HCT116 (cell line): ENCODE results near the gene MYL5.

ENCODE experiments used
- CBX3 ChIP-seq: IDR thresholded peaks from 2 replicates; pipeline ENCODE4 v1.6.1; 2012; ENCODE audit warnings: low read depth
- CTCF ChIP-seq, 3 experiments: fragments of 200-600 bp in 1 of 3; sonication (generic) in 1 of 3; IDR thresholded peaks in 2 of 3; conservative IDR thresholded peaks in 1 of 3; 2 replicates each; pipeline ENCODE4 v1.5.1; 2012 to 2017; ENCODE audit warnings: low read depth in 2 of 3, low read length in 2 of 3, antibody characterized with exemption in 1 of 3, borderline replicate concordance in 1 of 3, control low read depth in 1 of 3, mild to moderate bottlenecking in 1 of 3, mixed read lengths in 1 of 3, mixed run types in 1 of 3, moderate library complexity in 1 of 3; ENCODE audit not compliant: insufficient read depth in 1 of 3
- EZH2 ChIP-seq: fragments of 200-600 bp; sonication (generic); IDR thresholded peaks from 2 replicates; pipeline ENCODE4 v1.6.1; 2017; ENCODE audit warnings: antibody characterized with exemption, mixed run types
- EZH2phosphoT487 ChIP-seq: fragments of 200-600 bp; IDR thresholded peaks from 2 replicates; pipeline ENCODE4 v1.6.1; 2018; ENCODE audit warnings: antibody characterized with exemption, borderline replicate concordance
- JUND ChIP-seq: IDR thresholded peaks from 2 replicates; pipeline ENCODE4 v1.6.1; 2012
- POLR2A ChIP-seq: IDR thresholded peaks from 2 replicates; pipeline ENCODE4 v1.7.0; 2011; ENCODE audit warnings: borderline replicate concordance; ENCODE audit not compliant: insufficient read depth, insufficient read length; ENCODE audit errors: extremely low read depth
- POLR2AphosphoS5 ChIP-seq: IDR thresholded peaks from 2 replicates; pipeline ENCODE4 v1.6.1; 2011; ENCODE audit warnings: mild to moderate bottlenecking, low read depth, low read length, moderate library complexity
- RAD21 ChIP-seq: IDR thresholded peaks from 2 replicates; pipeline ENCODE4 v1.6.1; 2012; ENCODE audit warnings: low read depth, mild to moderate bottlenecking
- SIN3A ChIP-seq: IDR thresholded peaks from 2 replicates; pipeline ENCODE4 v1.6.1; 2012; ENCODE audit warnings: low read depth
- SP1 ChIP-seq: IDR thresholded peaks from 2 replicates; pipeline ENCODE4 v1.6.1; 2012; ENCODE audit warnings: low read depth
- TCF7L2 ChIP-seq: IDR thresholded peaks from 2 replicates; pipeline ENCODE4 v1.7.0; 2011; ENCODE audit warnings: borderline replicate concordance, inconsistent platforms; ENCODE audit not compliant: insufficient read depth, insufficient read length; ENCODE audit errors: extremely low read depth
- ZBTB33 ChIP-seq: IDR thresholded peaks from 2 replicates; pipeline ENCODE4 v1.6.1; 2011; ENCODE audit warnings: mild to moderate bottlenecking, low read length, moderate library complexity; ENCODE audit not compliant: insufficient replicate concordance; ENCODE audit errors: extremely low read depth
- ZNF274 ChIP-seq: fragments of 200-500 bp; sonication (Bioruptor generic); IDR thresholded peaks from 2 replicates; pipeline ENCODE4 v1.6.1; 2014; ENCODE audit warnings: mild to moderate bottlenecking, low read depth, low read length, inconsistent platforms

- no peak for TF ChIP-seq POLR2A
- no peak for TF ChIP-seq CTCF (IDR thresholded peaks at IDR 0.05 in 2 of 3, conservative IDR thresholded peaks at IDR 0.05 in 1 of 3; ENCODE audit: borderline replicate concordance in 1 of 3, insufficient read depth in 1 of 3, low read depth in 2 of 3, low read length in 2 of 3)
- TF ChIP-seq POLR2AphosphoS5, result no peak
- TF ChIP-seq ZBTB33, result no peak
- no peak for TF ChIP-seq CBX3
- no peak for TF ChIP-seq EZH2phosphoT487
- no peak for TF ChIP-seq SP1
- no peak for TF ChIP-seq ZNF274
- TF ChIP-seq TCF7L2, result no peak
- no peak for TF ChIP-seq JUND
- TF ChIP-seq RAD21, result no peak
- TF ChIP-seq SIN3A, result no peak
- TF ChIP-seq EZH2, result no peak
Measured at GRCh38 chr4:700587-701264, 26.4 kb downstream of the MYL5 start.
